B cell (primary cell): ENCODE results near the gene CPN1. TPM values are rescaled to one million over a fixed set of nuclear protein-coding genes. Genes with fewer than 3 reads are reported as not detected.

ENCODE experiments used
- ATAC-seq: fragments of 200-7000 bp; cut with Tn5 transposase; one replicate; pipeline ENCODE4 v1.10.0; 2021; ENCODE audit warnings: low read depth, mild to moderate bottlenecking, moderate number of reproducible peaks, moderate library complexity
- CTCF ChIA-PET: fragments of 350-600 bp; sonication (Branson Sonifier 250); formaldehyde crosslinking; loops from one replicate; lab custom pipeline; 2021; ENCODE audit warnings: antibody characterized with exemption, inconsistent platforms; lab: Charles Lee
- POLR2A ChIA-PET: fragments of 350-600 bp; sonication (Branson Sonifier 250); formaldehyde crosslinking; loops from one replicate; lab custom pipeline; 2021; ENCODE audit warnings: antibody characterized with exemption; lab: Charles Lee
- DNase-seq: peaks from one replicate; pipeline ENCODE4 v3.0.0; 2013
- H2AFZ ChIP-seq: 2 replicates; pipeline ENCODE4 v1.6.1; 2012; ENCODE audit warnings: mild to moderate bottlenecking, low read depth, low read length; ENCODE audit not compliant: insufficient read depth, poor library complexity, severe bottlenecking
- H3K27ac ChIP-seq, 2 donors: 1 replicate in 1 of 2; 2 replicates in 1 of 2; pipeline ENCODE4 v1.5.1; 2012 to 2013; ENCODE audit warnings: low read length in 2 of 2, mild to moderate bottlenecking in 2 of 2, moderate library complexity in 1 of 2
- H3K27me3 ChIP-seq, 4 experiments: fragments of 200-600 bp in 1 of 4; sonication (generic) in 1 of 4; replicated peaks in 1 of 4; 1 replicate in 2 of 4; 2 replicates in 2 of 4; pipeline versions ENCODE4 v1.6.1 to v1.7.0; 2013 to 2016; ENCODE audit warnings: low read length in 3 of 4, mild to moderate bottlenecking in 2 of 4, mixed read lengths in 1 of 4, moderate library complexity in 1 of 4; ENCODE audit not compliant: insufficient read depth in 4 of 4, control insufficient read depth in 3 of 4; ENCODE audit errors: control extremely low read depth in 1 of 4
- H3K36me3 ChIP-seq, 2 experiments: replicated peaks in 1 of 2; 1 replicate in 1 of 2; 2 replicates in 1 of 2; pipeline versions ENCODE4 v1.6.1 to v1.7.1; 2013; ENCODE audit warnings: low read length in 1 of 2; ENCODE audit not compliant: insufficient read depth in 2 of 2, control insufficient read depth in 1 of 2; ENCODE audit errors: control extremely low read depth in 1 of 2, extremely low read depth in 1 of 2
- H3K4me1 ChIP-seq, 2 donors: fragments of 200-600 bp in 1 of 2; sonication (generic) in 1 of 2; 1 replicate in 1 of 2; 2 replicates in 1 of 2; pipeline versions ENCODE4 v1.5.1 to v1.6.1; 2013 to 2017; ENCODE audit warnings: low read length in 2 of 2; ENCODE audit not compliant: control insufficient read depth in 2 of 2, insufficient read depth in 2 of 2
- H3K4me2 ChIP-seq: replicated peaks from 2 replicates; pipeline ENCODE3; 2012; ENCODE audit warnings: mild to moderate bottlenecking, low read depth, low read length; ENCODE audit not compliant: poor library complexity, severe bottlenecking
- H3K4me3 ChIP-seq, 5 experiments: fragments of 200-600 bp in 1 of 5; sonication (generic) in 1 of 5; 1 replicate in 3 of 5; 2 replicates in 2 of 5; pipeline versions ENCODE4 v1.5.1 to v1.7.0; 2011 to 2016; ENCODE audit warnings: low read length in 4 of 5, mild to moderate bottlenecking in 4 of 5, low read depth in 2 of 5, control low read depth in 1 of 5, moderate library complexity in 1 of 5; ENCODE audit not compliant: insufficient read depth in 1 of 5; ENCODE audit errors: control extremely low read depth in 1 of 5, extremely low read depth in 1 of 5
- H3K79me2 ChIP-seq: fragments of 200-600 bp; sonication (generic); one replicate; pipeline ENCODE4 v1.6.0; 2016; ENCODE audit warnings: low read length; ENCODE audit not compliant: control insufficient read depth, insufficient read depth
- H3K9ac ChIP-seq: fragments of 200-600 bp; sonication (generic); 2 replicates; pipeline ENCODE4 v1.6.1; 2017; ENCODE audit warnings: mild to moderate bottlenecking, low read length, moderate library complexity
- H3K9me3 ChIP-seq, 3 donors: one replicate each; pipeline versions ENCODE4 v1.6.1 to v1.7.1; 2013; ENCODE audit warnings: low read length in 2 of 3; ENCODE audit not compliant: control insufficient read depth in 2 of 3, insufficient read depth in 1 of 3; ENCODE audit errors: control extremely low read depth in 1 of 3
- H4K20me1 ChIP-seq: 2 replicates; pipeline ENCODE4 v1.6.0; 2012; ENCODE audit warnings: mild to moderate bottlenecking, low read length; ENCODE audit not compliant: insufficient read depth, control insufficient read depth, poor library complexity, severe bottlenecking
- H3K27ac Mint-ChIP-seq: one replicate; pipeline ENCODE4 v1.8.0; 2021; ENCODE audit warnings: mixed read lengths
- H3K27me3 Mint-ChIP-seq: one replicate; pipeline ENCODE4 v1.8.0; 2021; ENCODE audit warnings: mixed read lengths
- H3K4me1 Mint-ChIP-seq: one replicate; pipeline ENCODE4 v1.8.0; 2021; ENCODE audit warnings: mixed read lengths
- H3K4me3 Mint-ChIP-seq: one replicate; pipeline ENCODE4 v1.8.0; 2021; ENCODE audit warnings: mixed read lengths
- H3K9me3 Mint-ChIP-seq: one replicate; pipeline ENCODE4 v1.8.0; 2022; ENCODE audit warnings: mixed read lengths; ENCODE audit not compliant: insufficient read depth
- CTCF ChIP-seq: fragments of 200-600 bp; IDR thresholded peaks from one replicate; pipeline ENCODE4 v1.8.0; 2022; ENCODE audit warnings: antibody characterized with exemption, mild to moderate bottlenecking
- EZH2 ChIP-seq: IDR thresholded peaks from 2 replicates; pipeline ENCODE4 v1.6.1; 2012; ENCODE audit warnings: borderline replicate concordance, low read depth, mild to moderate bottlenecking, moderate library complexity, low read length; ENCODE audit not compliant: insufficient read depth, poor library complexity, severe bottlenecking
- WGBS: methylation state at CpG from one replicate; pipeline ENCODE4 v1.1.5; 2013; ENCODE audit warnings: missing lambda C conversion rate; ENCODE audit not compliant: insufficient coverage; 5-methylcytosine and 5-hydroxymethylcytosine counted together
- intact Hi-C: fragments of 100-400 bp; cut with micrococcal nuclease; formaldehyde crosslinking; loops from one replicate; pipeline ENCODE4 v1.10.0; 2022
- polyA minus RNA-seq: library from RNA; depleted of rRNA, polyadenylated mRNA; stranded (reverse); fragments of >200 nt; gene quantifications from 2 replicates; pipeline ENCODE4 v1.2.3, GENCODE V29; 2012
- polyA plus RNA-seq: library from polyadenylated mRNA; depleted of rRNA; stranded (reverse); fragments of >200 nt; gene quantifications from 2 replicates; pipeline ENCODE4 v1.2.3, GENCODE V29; 2012
- total RNA-seq, 2 donors: library from RNA; stranded (reverse); fragments of 120-200 nt in 1 of 2; gene quantifications; 1 replicate in 1 of 2; 2 replicates in 1 of 2; pipeline versions ENCODE4 v1.2.3 to v1.2.4, GENCODE V29; 2013 to 2022

Gene CPN1
- total RNA-seq: not detected in 2 replicates
- total RNA-seq (2013): not detected
- polyA plus RNA-seq: not detected in 2 replicates
- polyA minus RNA-seq: not detected in 2 replicates

GRCh38 chr10:100081075-100082001 lies at the start of gene CPN1:
CPN1 (minus strand) TSS chr10:100081869; CDS start chr10:100081625, 244 bp downstream.
- intact Hi-C loops: no loop called here
- H3K4me2 ChIP-seq: no peak within 1 kb of the TSS
- no peak within 1 kb of the TSS for H2AFZ ChIP-seq
- H3K27ac ChIP-seq: no peak within 1 kb of the TSS
- no peaks in the 10 kb centered on the region for H4K20me1 ChIP-seq
- H3K4me3 ChIP-seq: no peak within 1 kb of the TSS
- ChIA-PET POLR2A (no interaction called here), CTCF (no interaction called here)
- ATAC-seq: no peak
- Mint-ChIP-seq H3K4me3 (no peak within 1 kb of the TSS), H3K9me3 (no peaks in the 10 kb centered on the region), H3K27ac (no peak within 1 kb of the TSS), H3K27me3 (peaks cover 43% of the 10 kb centered on the region), H3K4me1 (no peaks in the 10 kb centered on the region)
- peaks cover 0 to 6% (median 4%) of the 10 kb centered on the region in 4 experiments for H3K27me3 ChIP-seq
- H3K4me1 ChIP-seq: no peaks in the 10 kb centered on the region
- H3K9ac ChIP-seq: no peak within 1 kb of the TSS
- no peaks in the 10 kb centered on the region for H3K36me3 ChIP-seq
- DNase-seq: no peak
- H3K9me3 ChIP-seq: no peaks in the 10 kb centered on the region
- no peak for TF ChIP-seq CTCF
- TF ChIP-seq EZH2: no peak
- no peaks in the 10 kb centered on the region for H3K79me2 ChIP-seq
- WGBS: 94% methylated on average over 23 of the region's 24 CpGs

DNA sequence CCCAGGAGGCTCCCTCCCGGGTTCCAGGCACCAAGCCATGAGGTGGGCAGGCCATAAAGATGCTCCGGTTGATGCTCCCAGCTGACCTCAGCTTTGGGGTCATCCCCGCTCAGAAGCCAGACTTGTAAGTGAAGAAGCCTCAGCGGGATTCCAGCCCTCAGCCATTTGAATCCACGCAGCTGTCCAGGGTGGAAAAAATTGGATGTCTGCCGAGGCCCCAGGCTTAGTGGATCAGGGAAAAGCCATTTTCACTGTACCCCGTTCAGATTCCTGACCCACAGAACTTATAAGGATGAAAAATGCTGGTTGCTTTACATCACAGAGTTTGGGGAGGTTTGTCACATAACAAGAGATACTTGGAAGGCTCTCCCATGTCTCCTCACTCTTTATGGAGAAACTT lies 49.2 kb upstream of the CPN1 start:
- TF ChIP-seq CTCF (no peak), EZH2 (no peak)
- no peak overlapping the region for H2AFZ ChIP-seq
- peaks cover 3% of the 10 kb centered on the region for H3K9me3 Mint-ChIP-seq

More for the DNA sequence above, 49.2 kb upstream of the CPN1 start:
- Histone ChIP-seq H3K79me2 (no peaks in the 10 kb centered on the region), H3K9me3 (peaks cover 0 to 12% (median 9%) of the 10 kb centered on the region in 3 donors), H3K27ac (no peak overlapping the region), H3K4me2 (no peak overlapping the region), H3K4me1 (no peaks in the 10 kb centered on the region), H4K20me1 (no peaks in the 10 kb centered on the region), H3K36me3 (no peaks in the 10 kb centered on the region), H3K9ac (no peak overlapping the region), H3K27me3 (peaks cover 0 to 4% (median 0%) of the 10 kb centered on the region in 4 experiments), H3K4me3 (no peak overlapping the region)
- intact Hi-C loops: no loop called here
- WGBS: 97% methylated on average over 5 of the region's 7 CpGs
- POLR2A ChIA-PET: no interaction called here
- no peak overlapping the region for H3K4me3 Mint-ChIP-seq
- no peaks in the 10 kb centered on the region for H3K4me1 Mint-ChIP-seq
- ATAC-seq (no peak), DNase-seq (no peak)
- CTCF ChIA-PET: no interaction called here
- H3K27me3 Mint-ChIP-seq: peaks cover 26% of the 10 kb centered on the region
- H3K27ac Mint-ChIP-seq: no peak overlapping the region
